Prostate gland (tissue), 2 donors: ENCODE data around the gene PTGS2.

ENCODE experiments used
- CTCF ChIP-seq, 4 experiments: fragments of 200-600 bp in 2 of 4; fragments of 450-650 bp in 2 of 4; sonication (generic) in 2 of 4; IDR thresholded peaks; 1 replicate in 3 of 4; 2 replicates in 1 of 4; pipeline ENCODE4 v1.5.1; 2016 to 2019; ENCODE audit warnings: antibody characterized with exemption in 4 of 4, mild to moderate bottlenecking in 2 of 4, moderate library complexity in 2 of 4
- POLR2AphosphoS5 ChIP-seq: sonication (generic); formaldehyde crosslinking; IDR thresholded peaks from one replicate; pipeline ENCODE4 v1.6.1; 2017; ENCODE audit warnings: antibody characterized with exemption

GRCh38 chr1:186689376-186689775 is 9.2 kb upstream of the PTGS2 start:
- TF ChIP-seq POLR2AphosphoS5 (no peak), CTCF (IDR thresholded peaks at IDR 0.05) (no peak)
